GM21423 (cell line): ENCODE results near the gene MATR3.

Experiments
- ATAC-seq: cut with Tn5 transposase; IDR thresholded peaks from one replicate; pipeline ENCODE4 v1.9.1; 2021; ENCODE audit warnings: mild to moderate bottlenecking, moderate library complexity; ENCODE audit not compliant: unreplicated experiment

MATR3 gene

GRCh38 chr5:139272471-139273321 is 20.8 kb upstream of the MATR3 start:
- ATAC-seq: no peak

- ATAC-seq: no peak
Measured at GRCh38 chr5:139273322-139273571, 20.3 kb upstream of the MATR3 start.

- peak; percentile 81 for ATAC-seq
Measured at GRCh38 chr5:139273572-139274289, 19.8 kb upstream of the MATR3 start.

- ATAC-seq: no peak
Measured at GRCh38 chr5:139275536-139275935, 18.0 kb upstream of the MATR3 start.

GRCh38 chr5:139275956-139276355 is 17.6 kb upstream of the MATR3 start:
- no peak for ATAC-seq

GRCh38 chr5:139276426-139276825 is 17.1 kb upstream of the MATR3 start:
- ATAC-seq: no peak

GRCh38 chr5:139277171-139277570 is 16.4 kb upstream of the MATR3 start:
- no peak for ATAC-seq

GRCh38 chr5:139278540-139279274 is 14.8 kb upstream of the MATR3 start:
- ATAC-seq: no peak

- no peak for ATAC-seq
Measured at GRCh38 chr5:139282197-139282557, 11.4 kb upstream of the MATR3 start.

GRCh38 chr5:139283252-139284166 is 10.0 kb upstream of the MATR3 start:
- no peak for ATAC-seq

GRCh38 chr5:139284295-139284694 is 9.2 kb upstream of the MATR3 start:
- no peak for ATAC-seq

GRCh38 chr5:139285651-139286392 is 7.7 kb upstream of the MATR3 start:
- ATAC-seq: no peak

- ATAC-seq: no peak
Measured at GRCh38 chr5:139287890-139288635, 5.5 kb upstream of the MATR3 start.

- ATAC-seq: no peak
Measured at GRCh38 chr5:139291051-139291450, 2.5 kb upstream of the MATR3 start.

- no peak for ATAC-seq
Measured at GRCh38 chr5:139293202-139293506, 386 bp upstream of the MATR3 start.

- peak; percentile 28 for ATAC-seq
Measured at GRCh38 chr5:139294374-139295165, 1.0 kb downstream of the MATR3 start.

GRCh38 chr5:139295346-139296057 is 2.0 kb downstream of the MATR3 start:
- ATAC-seq: no peak

GRCh38 chr5:139296198-139296597 is 2.7 kb downstream of the MATR3 start:
- no peak for ATAC-seq
